LNCAP (cell line): Measurements from ENCODE around the gene ATP6V1B1.

Experiments
- CTCF ChIP-seq: fragments of 450-650 bp; IDR thresholded peaks from 2 replicates; pipeline ENCODE4 v1.5.1; 2017; ENCODE audit warnings: mild to moderate bottlenecking

The ATP6V1B1 gene

GRCh38 chr2:70935468-70936164, at the start of gene ATP6V1B1:
ATP6V1B1 (plus strand) TSS chr2:70935900; CDS start chr2:70935955, 55 bp downstream.
- no peak for TF ChIP-seq CTCF

- TF ChIP-seq CTCF, result no peak
These were observed 49.1 kb upstream of the ATP6V1B1 start for GRCh38 chr2:70886541-70886987.

- TF ChIP-seq CTCF, result no peak
These were observed 48.5 kb upstream of the ATP6V1B1 start for GRCh38 chr2:70887208-70887549.

DNA sequence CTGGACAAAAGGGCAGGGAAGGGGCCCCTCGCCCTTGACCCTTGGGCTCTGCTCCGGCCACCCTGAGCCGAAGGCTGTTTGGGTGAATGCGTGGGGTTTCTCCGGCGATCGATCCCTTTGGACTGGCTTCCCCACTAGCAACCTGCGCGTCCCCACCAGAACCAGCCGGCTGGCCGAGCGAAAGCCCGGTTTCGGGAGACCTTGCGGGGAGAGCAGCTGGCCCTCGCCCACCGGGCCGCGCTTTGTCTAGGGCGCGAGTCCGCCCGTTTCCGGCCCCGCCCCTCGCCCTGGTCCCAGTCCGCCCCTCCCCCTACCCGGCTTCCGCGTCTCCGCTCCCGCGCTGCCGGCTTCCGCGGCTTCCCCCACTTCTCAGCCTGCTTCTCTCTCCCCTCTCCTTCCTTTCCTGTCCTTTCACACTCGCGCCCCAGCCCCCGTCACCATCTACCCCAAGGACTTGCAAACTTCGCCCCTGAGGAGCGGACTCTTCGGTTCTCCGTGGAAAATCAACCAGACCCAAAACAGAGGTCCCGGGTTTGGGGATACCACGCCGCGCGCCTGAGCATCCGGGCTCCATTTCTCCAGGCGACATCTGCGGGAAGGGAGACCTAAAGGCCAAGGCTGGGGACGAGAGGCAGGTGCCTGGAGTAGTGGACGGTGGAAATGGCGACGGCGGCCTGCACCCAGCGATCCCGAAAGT, 48.0 kb upstream of the ATP6V1B1 start:
- TF ChIP-seq CTCF, result no peak

- TF ChIP-seq CTCF, result no peak
These were observed 47.3 kb upstream of the ATP6V1B1 start for GRCh38 chr2:70888366-70888922.

GRCh38 chr2:70888923-70889715, 46.6 kb upstream of the ATP6V1B1 start:
- TF ChIP-seq CTCF, result no peak

DNA sequence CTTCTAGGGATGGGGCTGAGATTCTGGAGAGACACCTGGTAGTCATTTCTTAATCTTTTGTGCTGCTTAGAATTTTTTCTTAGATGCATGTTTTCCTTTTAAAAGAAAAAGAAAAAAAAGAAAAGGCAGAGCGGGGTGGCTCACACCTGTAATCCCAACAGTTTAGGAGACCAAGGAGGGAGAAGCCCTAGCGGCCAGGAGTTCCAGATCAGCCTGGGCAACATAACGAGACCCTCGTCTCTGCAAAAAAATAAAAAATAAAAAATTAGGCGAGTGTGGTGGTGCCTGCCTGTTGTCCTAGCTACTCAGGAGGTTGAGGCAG, 46.0 kb upstream of the ATP6V1B1 start:
- TF ChIP-seq CTCF, result no peak
